GM21737 (cell line): Measurements from ENCODE around the gene ADAMTS4.
"Not testable (repeated sequence)": the region's sequence is repeated elsewhere in the genome, so short reads cannot be mapped to it uniquely, and the experiment has no call there.

Experiments
- ATAC-seq: cut with Tn5 transposase; IDR thresholded peaks from one replicate; pipeline ENCODE4 v1.9.1; 2021; ENCODE audit warnings: mild to moderate bottlenecking, moderate library complexity; ENCODE audit not compliant: unreplicated experiment

The ADAMTS4 gene

GRCh38 chr1:161198897-161199431, at the start of gene ADAMTS4:
Gene ADAMTS4, minus strand, starts transcription at chr1:161199054. Its CDS starts 427 bp downstream, at chr1:161198627.
- no peak for ATAC-seq

- no peak for ATAC-seq
Measured at GRCh38 chr1:161244888-161245287, 46.0 kb upstream of the ADAMTS4 start.

- no peak for ATAC-seq
Measured at GRCh38 chr1:161242313-161242712, 43.5 kb upstream of the ADAMTS4 start.

- no peak for ATAC-seq
Measured at GRCh38 chr1:161241682-161242081, 42.8 kb upstream of the ADAMTS4 start.

GRCh38 chr1:161238039-161238473, 39.2 kb upstream of the ADAMTS4 start, which contains the start of gene NR1I3:
Gene NR1I3, minus strand, starts transcription at chr1:161238203. Its CDS starts 1,638 bp downstream, at chr1:161236565.
- no peak for ATAC-seq

- no peak for ATAC-seq
Measured at GRCh38 chr1:161235957-161236775, 37.3 kb upstream of the ADAMTS4 start.

- no peak for ATAC-seq
Measured at GRCh38 chr1:161233102-161233501, 34.2 kb upstream of the ADAMTS4 start.

GRCh38 chr1:161230762-161231161, 31.9 kb upstream of the ADAMTS4 start:
- ATAC-seq: no peak

- no peak for ATAC-seq
Measured at GRCh38 chr1:161229896-161230295, 31.0 kb upstream of the ADAMTS4 start.

GRCh38 chr1:161228032-161228431, 29.2 kb upstream of the ADAMTS4 start:
- ATAC-seq: no peak

- no peak for ATAC-seq
Measured at GRCh38 chr1:161227196-161227871, 28.5 kb upstream of the ADAMTS4 start.

- ATAC-seq: no peak
Measured at GRCh38 chr1:161226759-161227158, 27.9 kb upstream of the ADAMTS4 start.

- no peak for ATAC-seq
Measured at GRCh38 chr1:161226320-161226711, 27.5 kb upstream of the ADAMTS4 start.

GRCh38 chr1:161225534-161226319, 26.9 kb upstream of the ADAMTS4 start, which contains the start of gene TOMM40L:
Gene TOMM40L, plus strand, starts transcription at chr1:161226060. Its CDS starts 430 bp downstream, at chr1:161226490.
- ATAC-seq: peak; percentile 88

- ATAC-seq: no peak
Measured at GRCh38 chr1:161225178-161225533, 26.3 kb upstream of the ADAMTS4 start.

GRCh38 chr1:161224695-161225087, 25.8 kb upstream of the ADAMTS4 start:
- ATAC-seq: not testable (repeated sequence)

GRCh38 chr1:161223805-161224694, 25.2 kb upstream of the ADAMTS4 start:
- ATAC-seq: no peak

- no peak for ATAC-seq
Measured at GRCh38 chr1:161222175-161223019, 23.5 kb upstream of the ADAMTS4 start.

- no peak for ATAC-seq
Measured at GRCh38 chr1:161220002-161220401, 21.1 kb upstream of the ADAMTS4 start.
